HepG2 (cell line): Measurements from ENCODE around the gene ZNF23. TPM values are rescaled to one million over a fixed set of nuclear protein-coding genes. Genes with fewer than 3 reads are reported as not detected.

ENCODE experiments used
- AGO1 ChIP-seq: fragments of 200-400 bp; formaldehyde crosslinking; IDR thresholded peaks from 2 replicates; pipeline ENCODE4 v1.6.1; 2017; ENCODE audit warnings: mild to moderate bottlenecking, low read depth, low read length, moderate library complexity; ENCODE audit not compliant: poor library complexity, severe bottlenecking
- GATAD1 ChIP-seq: IDR thresholded peaks from 2 replicates; pipeline ENCODE4 v1.6.1; 2016; ENCODE audit warnings: missing genetic modification reagents, missing compliant biosample characterization
- KIAA2018 ChIP-seq: sonication (generic); formaldehyde crosslinking; IDR thresholded peaks from 2 replicates; pipeline ENCODE4 v1.5.0; 2020; ENCODE audit warnings: mild to moderate bottlenecking, missing genetic modification reagents, borderline replicate concordance
- NFE2L2 ChIP-seq: fragments of 150-350 bp; IDR thresholded peaks from 2 replicates; pipeline ENCODE4 v1.6.1; 2014; ENCODE audit warnings: low read length
- RFXAP ChIP-seq: sonication (generic); formaldehyde crosslinking; IDR thresholded peaks from 2 replicates; pipeline ENCODE4 v1.4.0; 2020; ENCODE audit warnings: missing genetic modification reagents, borderline replicate concordance
- RNF219 ChIP-seq: sonication (generic); formaldehyde crosslinking; IDR thresholded peaks from 2 replicates; pipeline ENCODE4 v1.5.0; 2020; ENCODE audit warnings: mild to moderate bottlenecking, missing genetic modification reagents
- TERF1 ChIP-seq: sonication (generic); formaldehyde crosslinking; IDR thresholded peaks from 2 replicates; pipeline ENCODE4 v1.8.0; 2022; ENCODE audit warnings: mild to moderate bottlenecking, missing genetic modification reagents, moderate library complexity
- TFDP1 ChIP-seq: IDR thresholded peaks from 2 replicates; pipeline ENCODE4 v1.6.1; 2016; ENCODE audit warnings: missing compliant biosample characterization, missing genetic modification reagents, borderline replicate concordance
- ZNF260 ChIP-seq: sonication (generic); formaldehyde crosslinking; IDR thresholded peaks from 2 replicates; pipeline ENCODE4 v1.4.0; 2020; ENCODE audit warnings: missing genetic modification reagents, low read depth, mild to moderate bottlenecking, borderline replicate concordance
- ZNF354B ChIP-seq: sonication (generic); formaldehyde crosslinking; IDR thresholded peaks from 2 replicates; pipeline ENCODE4 v1.8.0; 2022; ENCODE audit warnings: mild to moderate bottlenecking, missing genetic modification reagents
- ZNF441 ChIP-seq: sonication (generic); formaldehyde crosslinking; IDR thresholded peaks from 2 replicates; pipeline ENCODE4 v1.7.0; 2021; ENCODE audit warnings: missing genetic modification reagents, borderline replicate concordance
- ZNF503 ChIP-seq: sonication (generic); formaldehyde crosslinking; IDR thresholded peaks from 2 replicates; pipeline ENCODE4 v1.4.0; 2020; ENCODE audit warnings: missing genetic modification reagents
- polyA plus RNA-seq, 8 experiments: library from polyadenylated mRNA; depleted of rRNA in 3 of 8; stranded (reverse) in 7 of 8; unstranded in 1 of 8; fragments of >200 nt; fragmentation: Illumina TruSeq in 4 of 8; extraction: Trizol in 4 of 8; gene quantifications; 2 replicates each; pipeline versions ENCODE4 v1.2.1 to v1.2.3, GENCODE V29; 2011 to 2016; ENCODE audit warnings: low read depth in 4 of 8, missing spikeins in 1 of 8, mixed read lengths in 1 of 8; ENCODE audit not compliant: insufficient read depth in 1 of 8
- total RNA-seq, 5 experiments: library from RNA; depleted of rRNA; stranded (reverse); fragments of >200 nt; fragmentation: Illumina TruSeq; extraction: Trizol; gene quantifications; 2 replicates each; pipeline ENCODE4 v1.2.3, GENCODE V29; 2016; ENCODE audit warnings: low read depth in 1 of 5

ZNF23 gene
- total and polyA plus RNA-seq, 2 of the 13 experiments (the other 11 are each of a cell fraction or from before 2014, with no cell fraction given), result 8.6 to 12.2 TPM

- TF ChIP-seq KIAA2018 (no peak), ZNF441 (CRISPR knock-in tag) (peak; percentile 58), ZNF503 (CRISPR knock-in tag) (0 out of 2 replicates have a peak, but pooled peaks have one; percentile 42), RNF219 (CRISPR knock-in tag) (no peak), ZNF354B (CRISPR knock-in tag) (no peak), TERF1 (no peak), AGO1 (peak; percentile 72), TFDP1 (CRISPR knock-in tag) (peak; percentile 62; the same call in 1 of the 2 replicates), NFE2L2 (no peak), GATAD1 (peak; percentile 98), ZNF260 (CRISPR knock-in tag) (no peak), RFXAP (CRISPR knock-in tag) (peak; percentile 65; the same call in 1 of the 2 replicates)
These were observed 22.2 kb upstream of the ZNF23 start (continued) for GRCh38 chr16:71484006-71484893.
